ENCODE data around the gene CST7.
"Not testable (repeated sequence)": the region's sequence is repeated elsewhere in the genome, so short reads cannot be mapped to it uniquely, and the experiment has no call there.

Gene CST7

GRCh38 chr20:24916412-24916811 lies 32.7 kb upstream of the CST7 start:
- no peak overlapping the region for H3K4me3 ChIP-seq (ENCODE audit: low read depth, low read length)
- DNase-seq (ENCODE audit: low read depth), result no peak
- TF ChIP-seq CTCF (IDR thresholded peaks at IDR 0.05; ENCODE audit: control insufficient read depth, extremely low read depth, insufficient read depth), result no peak

GRCh38 chr20:24917056-24917455 lies 32.0 kb upstream of the CST7 start:
- H3K4me3 ChIP-seq (ENCODE audit: low read depth, low read length), result no peak overlapping the region
- no peak for DNase-seq (ENCODE audit: low read depth)
- TF ChIP-seq CTCF (IDR thresholded peaks at IDR 0.05; ENCODE audit: control insufficient read depth, extremely low read depth, insufficient read depth), result no peak

GRCh38 chr20:24917797-24918578 lies 31.1 kb upstream of the CST7 start:
- no peak overlapping the region for H3K4me3 ChIP-seq (ENCODE audit: low read depth, low read length)
- peak; percentile 6 for DNase-seq (ENCODE audit: low read depth)
- TF ChIP-seq CTCF (IDR thresholded peaks at IDR 0.05; ENCODE audit: control insufficient read depth, extremely low read depth, insufficient read depth), result peak; percentile 93

GRCh38 chr20:24918579-24919566 lies 30.2 kb upstream of the CST7 start:
- TF ChIP-seq CTCF (IDR thresholded peaks at IDR 0.05; ENCODE audit: control insufficient read depth, extremely low read depth, insufficient read depth), result no peak
- no peak overlapping the region for H3K4me3 ChIP-seq (ENCODE audit: low read depth, low read length)
- DNase-seq (ENCODE audit: low read depth), result no peak

- not testable (repeated sequence) for DNase-seq (ENCODE audit: low read depth); H3K4me3 ChIP-seq (ENCODE audit: low read depth, low read length)
These were observed 29.4 kb upstream of the CST7 start for GRCh38 chr20:24919665-24920064.

- not testable (repeated sequence) for H3K4me3 ChIP-seq (ENCODE audit: low read depth, low read length); DNase-seq (ENCODE audit: low read depth)
These were observed 28.4 kb upstream of the CST7 start for GRCh38 chr20:24920706-24921105.

- H3K4me3 ChIP-seq (ENCODE audit: low read depth, low read length); DNase-seq (ENCODE audit: low read depth): not testable (repeated sequence)
These were observed 19.8 kb upstream of the CST7 start for GRCh38 chr20:24929259-24929658.

GRCh38 chr20:24929867-24930723 lies 19.0 kb upstream of the CST7 start:
- peak overlapping the region; percentile 72 for H3K4me3 ChIP-seq (ENCODE audit: low read depth, low read length)
- TF ChIP-seq CTCF (IDR thresholded peaks at IDR 0.05; ENCODE audit: control insufficient read depth, extremely low read depth, insufficient read depth), result peak; percentile 12; the same call in 1 of the 2 replicates
- DNase-seq (ENCODE audit: low read depth), result peak; percentile 86

All from LNCaP clone FGC (cell line).